Ovary (tissue), 3 donors: Measurements from ENCODE around the gene MED27.

ENCODE experiments used
- CTCF ChIP-seq, 3 donors: fragments of 450-650 bp in 2 of 3; fragments of 200-600 bp in 1 of 3; IDR thresholded peaks; one replicate each; pipeline versions ENCODE4 v1.5.1 to v1.8.0; 2016 to 2022; ENCODE audit warnings: antibody characterized with exemption in 3 of 3, mild to moderate bottlenecking in 1 of 3
- POLR2A ChIP-seq: fragments of 450-650 bp; IDR thresholded peaks from one replicate; pipeline ENCODE4 v1.6.1; 2017; ENCODE audit warnings: antibody characterized with exemption, mild to moderate bottlenecking, moderate library complexity
- donor health status: DM: no; HTN: no; CAD: no.

GRCh38 chr9:131839281-131840084 is 240.2 kb downstream of the MED27 start:
- TF ChIP-seq CTCF (IDR thresholded peaks at IDR 0.05) (no peak), POLR2A (no peak)
